Right hindlimb (tissue), 1 donor: ENCODE measurements around the gene CTPS1.

Experiments used
- DNase-seq: peaks from one replicate; pipeline ENCODE4 v3.0.0-alpha.2; 2018

Gene CTPS1

GRCh38 chr1:41003127-41003639 is 23.7 kb downstream of the CTPS1 start:
- no peak for DNase-seq

GRCh38 chr1:41003640-41004220 is 24.2 kb downstream of the CTPS1 start:
- DNase-seq: peak; percentile 91

DNA sequence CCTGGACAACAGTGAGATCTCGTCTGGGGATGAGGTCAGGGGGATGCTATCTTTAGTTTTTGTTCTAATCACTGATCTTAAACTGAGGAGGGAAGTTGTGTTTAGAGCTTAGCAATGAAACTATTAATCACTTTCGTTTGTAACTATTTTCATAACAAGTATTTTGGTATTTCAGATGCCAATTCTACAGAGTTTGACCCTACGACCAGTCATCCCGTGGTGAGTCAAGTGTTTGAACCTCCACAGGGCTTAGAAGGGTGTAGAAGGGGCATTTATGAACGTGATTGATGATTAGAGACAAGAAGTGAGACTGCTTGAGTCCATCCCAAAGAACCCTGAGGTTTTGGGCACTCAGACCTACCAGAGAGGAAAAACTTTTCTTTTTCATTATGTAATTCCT is 26.4 kb downstream of the CTPS1 start:
- no peak for DNase-seq

GRCh38 chr1:41006942-41007865 is 27.7 kb downstream of the CTPS1 start:
- no peak for DNase-seq

DNA sequence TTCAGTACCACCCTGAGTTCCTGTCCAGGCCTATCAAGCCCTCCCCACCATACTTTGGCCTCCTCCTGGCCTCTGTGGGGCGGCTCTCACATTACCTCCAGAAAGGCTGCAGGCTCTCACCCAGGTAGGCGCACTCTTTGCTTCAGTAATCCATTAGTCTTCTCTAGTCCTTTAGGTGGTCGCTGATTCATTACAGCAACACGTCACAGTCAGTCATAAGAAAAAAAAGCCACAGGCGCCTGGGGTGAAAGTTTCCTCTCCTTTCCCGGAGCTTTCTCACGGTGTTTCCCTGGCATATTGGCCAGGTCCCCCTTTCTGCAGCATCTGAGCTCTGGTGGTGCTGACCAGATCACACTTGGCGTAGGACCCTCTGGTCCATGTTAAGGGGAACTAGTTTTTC is 30.0 kb downstream of the CTPS1 start:
- DNase-seq: no peak

DNA sequence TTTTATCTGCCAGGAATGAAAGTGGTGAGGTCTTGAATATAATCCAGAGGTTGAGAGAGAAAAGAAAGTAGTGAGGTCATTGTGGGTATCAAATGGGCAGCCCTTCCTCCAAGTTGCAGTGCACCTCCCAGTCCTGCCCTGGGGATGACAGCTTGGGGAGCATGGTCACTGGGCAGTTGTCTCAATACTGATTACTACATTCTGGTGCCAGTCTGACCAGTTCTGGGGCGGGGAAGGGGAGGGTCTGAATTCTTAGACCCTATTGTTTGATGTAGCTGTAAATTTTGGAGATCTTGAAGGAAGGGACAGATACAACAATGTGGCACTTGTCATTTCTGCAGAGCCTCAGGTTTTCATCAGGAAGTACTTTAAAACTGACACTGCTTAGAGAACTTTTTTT is 30.8 kb downstream of the CTPS1 start:
- DNase-seq: no peak

DNA sequence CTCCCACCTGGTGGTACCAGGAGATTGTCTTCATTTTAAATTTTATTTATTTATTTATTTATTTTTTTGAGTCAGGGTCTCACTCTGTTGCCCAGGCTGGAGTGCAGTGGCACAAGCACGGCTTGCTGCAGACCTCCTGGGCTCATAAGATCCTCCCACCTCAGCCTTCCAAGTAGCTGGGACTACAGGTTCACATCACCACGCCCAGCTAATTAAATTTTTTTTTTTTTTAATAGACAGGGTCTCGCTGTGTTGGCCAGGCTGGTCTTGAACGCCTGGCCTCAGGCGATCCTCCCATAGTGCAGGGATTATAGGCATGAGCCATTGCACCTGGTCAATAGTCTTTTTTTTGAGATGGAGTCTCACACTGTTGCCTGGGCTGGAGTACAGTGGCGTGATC is 33.5 kb downstream of the CTPS1 start:
- DNase-seq: no peak

- no peak for DNase-seq
Measured at GRCh38 chr1:41013796-41014195, 34.3 kb downstream of the CTPS1 start.

DNA sequence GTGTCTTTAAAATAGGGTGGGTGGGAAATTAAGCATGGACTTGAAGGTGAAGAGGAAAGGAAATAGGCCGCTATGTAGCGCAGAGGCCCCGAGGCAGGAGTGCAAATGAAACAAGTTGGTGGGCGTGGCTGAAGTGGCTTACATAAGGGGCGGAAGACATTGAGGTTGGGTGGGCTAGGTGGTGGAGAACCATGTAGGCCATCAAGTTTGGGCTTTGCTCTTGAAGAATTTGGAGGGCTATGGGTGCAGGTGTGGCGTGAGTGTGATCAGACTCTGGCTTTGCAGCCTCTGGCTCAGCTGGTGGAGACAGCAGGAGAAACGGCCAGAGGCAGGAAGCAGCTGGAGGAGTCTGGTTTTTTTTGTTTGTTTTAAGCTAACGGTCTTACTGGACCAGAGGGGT is 35.4 kb downstream of the CTPS1 start:
- no peak for DNase-seq

- DNase-seq: no peak
Measured at GRCh38 chr1:41015281-41015896, 35.9 kb downstream of the CTPS1 start.

DNA sequence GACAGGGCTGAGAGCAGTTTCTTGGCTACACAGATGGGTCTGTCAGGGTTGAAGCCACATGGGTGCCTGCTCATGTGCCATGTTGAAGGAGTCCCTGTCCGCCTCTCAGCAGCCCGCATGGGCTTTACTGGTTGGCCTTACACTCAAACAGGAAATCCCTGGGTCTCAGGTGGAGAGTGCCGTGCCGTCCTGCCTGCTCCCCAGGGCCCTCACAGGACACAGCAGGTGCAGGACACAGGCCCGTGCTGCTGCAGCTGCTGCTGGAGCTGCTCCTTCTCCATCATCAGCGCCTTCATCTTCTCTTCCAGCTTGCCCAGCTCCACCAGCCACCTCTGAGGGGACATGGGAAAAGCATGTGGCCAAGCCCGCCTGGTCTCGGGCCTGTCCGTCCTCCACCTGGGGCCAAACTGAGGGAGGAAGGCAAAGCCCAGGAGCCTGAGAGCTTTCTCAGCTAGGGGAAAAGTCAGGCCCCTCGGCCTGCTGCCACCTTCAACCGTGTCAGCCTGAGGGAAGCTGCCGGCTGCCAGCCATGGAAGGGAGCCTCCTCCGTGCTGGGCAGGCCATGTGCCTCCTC is 36.5 kb downstream of the CTPS1 start:
- no peak for DNase-seq

GRCh38 chr1:41017141-41018017 is 37.9 kb downstream of the CTPS1 start:
- DNase-seq: no peak

DNA sequence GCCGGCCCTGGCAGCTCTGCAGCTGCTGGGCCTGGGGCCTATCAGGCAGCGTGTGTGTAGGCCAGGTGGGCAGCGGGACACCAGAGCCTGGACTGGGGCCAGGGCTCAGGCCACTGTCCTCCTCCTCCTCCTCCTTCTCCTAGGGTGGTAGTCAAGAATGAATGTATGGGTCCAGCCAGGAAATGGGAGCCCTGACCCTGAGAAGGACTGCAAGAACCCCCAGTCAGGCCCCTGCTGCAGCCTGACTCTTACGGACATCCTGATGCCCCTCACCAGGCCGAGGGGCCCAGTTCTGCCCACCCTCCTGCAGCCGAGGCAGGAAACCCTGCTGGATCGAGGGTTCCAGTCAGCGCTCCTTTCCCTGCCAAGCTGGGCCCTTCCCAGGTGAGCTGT is 38.5 kb downstream of the CTPS1 start:
- DNase-seq: no peak

DNA sequence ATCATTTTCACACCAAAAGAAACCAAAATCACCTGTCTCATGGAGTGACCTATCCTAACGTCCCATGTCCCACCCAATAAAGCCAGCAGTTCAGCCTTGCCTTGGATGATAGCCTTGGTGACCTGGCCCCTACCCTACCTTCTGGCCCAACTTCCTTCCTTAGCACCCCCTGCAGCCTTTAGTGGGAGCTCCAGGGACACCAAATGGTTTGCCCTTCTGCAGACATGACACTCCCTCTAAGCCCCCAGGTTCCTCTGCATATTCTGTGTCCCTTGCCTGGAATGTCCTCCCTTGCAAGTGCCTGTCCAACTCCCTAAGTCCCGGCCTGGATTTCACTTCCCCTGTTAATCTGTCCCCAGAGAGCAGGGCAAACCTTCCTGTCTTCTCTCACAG is 39.9 kb downstream of the CTPS1 start:
- no peak for DNase-seq

DNA sequence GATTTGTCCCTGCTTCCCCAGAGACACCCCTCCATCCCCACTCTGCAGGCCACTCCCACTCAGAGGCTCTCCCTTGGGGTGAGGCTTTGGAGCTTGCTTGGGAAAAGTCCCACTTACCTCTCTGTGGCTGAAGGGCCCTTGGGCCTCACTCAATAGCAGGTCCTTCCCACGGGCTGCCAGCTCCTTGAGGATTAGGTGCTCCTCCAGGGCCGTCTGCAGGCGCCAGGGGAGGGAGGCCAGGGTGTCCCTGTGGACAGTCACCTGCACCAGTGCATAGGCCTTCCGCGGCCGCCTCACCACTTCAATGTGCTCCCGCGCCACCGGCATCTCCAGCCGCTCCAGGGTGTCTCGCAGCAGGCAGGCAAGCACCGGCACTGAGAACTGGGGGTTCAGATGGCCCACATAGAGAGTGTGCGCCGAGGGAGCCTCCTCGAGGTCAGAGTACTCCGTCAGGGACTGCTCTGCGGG is 40.6 kb downstream of the CTPS1 start:
- no peak for DNase-seq

DNA sequence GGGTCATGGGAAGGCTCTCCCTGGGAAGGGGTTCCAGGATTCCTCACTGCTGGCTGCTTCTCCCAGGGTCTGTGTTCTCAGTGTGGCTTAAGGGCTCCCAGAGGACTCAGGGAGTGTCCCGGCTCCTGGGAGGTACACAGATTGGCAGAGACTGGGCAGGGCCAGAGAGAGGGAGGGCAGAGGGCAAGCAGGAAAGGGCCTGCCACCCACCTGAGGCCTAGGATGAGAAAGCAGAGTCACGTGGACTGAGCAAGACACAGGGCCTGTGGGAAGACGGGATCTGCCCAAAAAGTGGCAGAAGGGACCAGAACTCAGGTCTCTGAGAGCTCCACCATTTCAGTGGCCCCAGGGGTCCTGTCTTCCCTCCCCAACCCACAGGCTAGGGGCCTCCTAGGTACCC is 41.2 kb downstream of the CTPS1 start:
- DNase-seq: no peak

DNA sequence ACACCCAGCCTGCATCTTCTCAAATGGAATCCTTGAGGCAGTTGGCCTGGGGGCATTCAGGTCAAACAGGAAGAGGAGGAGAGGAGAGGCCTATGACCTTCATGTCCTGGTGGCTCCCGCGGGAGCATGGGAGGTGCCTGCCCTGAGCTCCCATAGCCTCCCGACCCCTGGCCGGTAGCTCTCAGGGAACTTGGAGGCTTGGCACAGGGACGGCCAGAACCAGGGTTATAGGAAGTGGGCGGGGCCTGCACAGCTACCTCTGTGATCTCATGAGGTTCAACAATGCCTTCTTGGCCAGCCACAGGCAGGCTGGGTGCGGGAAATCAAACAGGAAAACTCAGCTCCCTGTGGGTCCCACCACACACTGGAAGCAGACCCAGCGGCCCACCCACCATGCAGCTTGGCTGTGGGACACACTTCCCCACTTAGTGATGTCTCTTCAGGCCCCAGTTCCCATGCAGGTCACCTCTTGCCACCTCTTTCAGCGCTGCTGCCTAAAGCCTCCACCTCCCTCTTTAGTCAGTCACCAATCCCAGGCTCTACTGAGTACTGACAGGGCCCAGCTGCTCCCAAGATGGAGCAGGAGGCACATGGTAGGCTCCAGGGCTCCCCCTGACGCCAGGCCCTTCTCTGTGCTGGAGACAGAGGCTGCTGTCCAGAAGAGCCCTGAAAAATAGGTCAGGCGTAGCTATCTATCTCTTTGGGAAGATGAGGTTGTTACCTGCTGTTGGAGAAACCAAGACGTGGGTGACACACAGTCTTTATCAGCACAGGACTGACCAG is 42.2 kb downstream of the CTPS1 start, which contains the start of gene SLFNL1:
SLFNL1 (minus strand) TSS at position 200 of the 783 bp plus-strand sequence. CDS start 1,065 bp downstream, outside the sequence.
- no peak for DNase-seq

DNA sequence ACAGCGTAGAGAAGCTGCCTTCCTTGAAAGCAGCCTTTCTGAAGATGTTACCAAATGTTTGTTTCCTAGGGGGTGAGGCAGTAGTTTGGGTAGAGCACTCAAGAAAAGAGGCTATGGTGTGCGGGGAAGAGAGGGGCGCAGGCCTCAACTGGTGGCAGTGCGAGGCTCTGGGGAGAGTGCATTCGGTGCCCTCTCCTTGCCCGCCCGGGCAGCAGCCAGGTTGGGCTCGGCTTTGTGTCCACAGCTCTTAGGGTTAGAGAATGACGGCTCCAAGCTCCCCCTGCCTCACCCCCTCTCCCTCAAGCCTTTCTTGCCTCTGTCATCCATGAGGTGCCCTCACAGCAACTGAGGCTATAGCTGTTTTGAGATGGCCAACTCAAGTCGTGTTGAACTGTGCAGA is 42.9 kb downstream of the CTPS1 start:
- DNase-seq: no peak

- no peak for DNase-seq
Measured at GRCh38 chr1:41023279-41023990, 43.9 kb downstream of the CTPS1 start.

GRCh38 chr1:41024953-41025352 is 45.5 kb downstream of the CTPS1 start:
- DNase-seq: no peak
